Activated CD4-positive, alpha-beta T cell treated with anti-CD3 and anti-CD28 coated beads, Interleukin-2, amount 10 ng/mL, durations not matched to agents 24 days and 14 days (primary cell): ENCODE data around the gene RGPD4. TPM values are rescaled to one million over a fixed set of nuclear protein-coding genes. Genes with fewer than 3 reads are reported as not detected.
"Not testable (repeated sequence)": the region's sequence is repeated elsewhere in the genome, so short reads cannot be mapped to it uniquely, and the experiment has no call there.

Source experiments
- DNase-seq: peaks from one replicate; pipeline ENCODE4 v3.0.0; 2022
- H3K27ac Mint-ChIP-seq: one replicate; pipeline ENCODE4 v1.8.0; 2022; ENCODE audit warnings: mild to moderate bottlenecking, mixed read lengths
- H3K27me3 Mint-ChIP-seq: one replicate; pipeline ENCODE4 v1.8.0; 2022; ENCODE audit warnings: mixed read lengths
- H3K36me3 Mint-ChIP-seq: one replicate; pipeline ENCODE4 v1.8.0; 2022; ENCODE audit warnings: low read depth, mild to moderate bottlenecking, mixed read lengths
- H3K4me1 Mint-ChIP-seq: one replicate; pipeline ENCODE4 v1.8.0; 2021; ENCODE audit warnings: mixed read lengths
- H3K4me3 Mint-ChIP-seq: one replicate; pipeline ENCODE4 v1.8.0; 2022; ENCODE audit warnings: mild to moderate bottlenecking, moderate library complexity, mixed read lengths
- H3K9me3 Mint-ChIP-seq: one replicate; pipeline ENCODE4 v1.8.0; 2021; ENCODE audit warnings: mixed read lengths
- intact Hi-C: fragments of 100-400 bp; cut with micrococcal nuclease; formaldehyde crosslinking; loops from one replicate; pipeline ENCODE4 v1.15.1; 2023
- total RNA-seq: library from RNA; stranded (reverse); gene quantifications from 2 replicates; pipeline ENCODE4 v1.2.3, GENCODE V29; 2022

RGPD4 gene
- total RNA-seq, result not detected in 2 replicates

DNA sequence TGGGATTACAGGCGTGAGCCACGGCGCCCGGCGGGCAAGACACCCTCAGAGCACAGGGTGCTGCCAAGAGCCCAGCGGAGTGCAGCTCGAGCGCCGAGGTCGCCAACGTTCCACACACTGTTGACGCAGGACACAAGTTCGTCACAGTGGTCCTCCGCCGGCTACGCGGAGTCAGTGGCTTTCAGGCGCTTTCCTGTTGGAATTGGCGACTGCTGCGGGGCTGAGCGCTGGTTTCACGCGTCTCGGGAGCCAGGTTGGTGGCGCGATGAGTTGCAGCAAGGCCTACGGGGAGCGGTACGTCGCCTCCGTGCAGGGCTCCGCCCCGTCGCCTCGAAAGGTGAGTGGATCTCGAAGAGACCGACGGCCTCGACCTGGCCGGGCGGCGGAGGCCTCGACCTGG, at the start of gene RGPD4:
Gene RGPD4 (plus strand): TSS at position 144 of the 400 bp plus-strand sequence. CDS start 122 bp downstream, at position 266.
- intact Hi-C loops, H3K4me1 Mint-ChIP-seq, DNase-seq, H3K27me3 Mint-ChIP-seq, H3K4me3 Mint-ChIP-seq, H3K36me3 Mint-ChIP-seq, H3K27ac Mint-ChIP-seq, H3K9me3 Mint-ChIP-seq: not testable (repeated sequence)

DNA sequence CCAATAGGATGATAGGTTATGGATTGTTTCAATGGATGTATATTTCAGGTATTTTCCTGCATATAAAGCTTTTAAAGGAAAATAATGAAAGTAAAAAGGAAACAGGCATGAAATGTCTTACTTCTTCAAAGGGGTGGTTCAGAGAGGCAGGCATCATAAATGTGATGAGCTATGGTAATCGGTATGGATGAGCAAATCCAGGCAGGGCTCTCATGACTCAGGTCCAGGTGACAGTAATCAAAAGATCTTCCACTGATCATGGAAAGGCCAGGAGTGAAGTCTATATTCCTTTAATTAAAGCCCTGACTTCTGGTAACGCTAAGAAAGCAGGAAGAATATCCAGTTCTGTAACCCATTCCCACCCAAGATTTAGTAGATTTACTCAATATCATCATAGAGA, 48.7 kb upstream of the RGPD4 start:
- Mint-ChIP-seq H3K27ac (no peak overlapping the region), H3K4me1 (no peaks in the 10 kb centered on the region), H3K9me3 (no peaks in the 10 kb centered on the region), H3K36me3 (no peaks in the 10 kb centered on the region), H3K4me3 (no peak overlapping the region), H3K27me3 (no peaks in the 10 kb centered on the region)
- intact Hi-C loops, result no loop called here
- DNase-seq, result no peak

DNA sequence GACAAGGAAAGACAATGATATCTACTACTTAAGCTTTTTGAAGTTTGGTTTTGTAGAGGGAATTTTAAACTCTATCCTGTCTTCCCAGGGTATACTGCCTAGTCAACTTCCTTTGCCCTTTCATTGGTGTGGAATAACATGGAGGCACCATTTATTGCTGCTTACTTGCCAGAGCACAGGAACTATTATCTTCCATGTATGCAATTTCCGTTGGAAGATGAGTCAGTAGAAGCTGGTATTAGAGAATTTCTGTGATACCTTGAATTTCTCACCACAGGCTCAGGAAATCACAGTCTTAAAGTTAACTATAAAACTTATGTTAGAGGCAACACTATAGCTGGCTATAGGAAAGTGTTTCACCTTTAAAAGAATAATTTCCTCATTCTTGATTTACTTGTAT, 40.9 kb upstream of the RGPD4 start:
- DNase-seq, result no peak
- no peak overlapping the region for H3K27ac Mint-ChIP-seq
- intact Hi-C loops, result no loop called here
- H3K9me3 Mint-ChIP-seq, result no peaks in the 10 kb centered on the region
- H3K4me3 Mint-ChIP-seq, result no peak overlapping the region
- H3K36me3 Mint-ChIP-seq, result no peaks in the 10 kb centered on the region
- H3K4me1 Mint-ChIP-seq, result no peaks in the 10 kb centered on the region
- no peaks in the 10 kb centered on the region for H3K27me3 Mint-ChIP-seq

DNA sequence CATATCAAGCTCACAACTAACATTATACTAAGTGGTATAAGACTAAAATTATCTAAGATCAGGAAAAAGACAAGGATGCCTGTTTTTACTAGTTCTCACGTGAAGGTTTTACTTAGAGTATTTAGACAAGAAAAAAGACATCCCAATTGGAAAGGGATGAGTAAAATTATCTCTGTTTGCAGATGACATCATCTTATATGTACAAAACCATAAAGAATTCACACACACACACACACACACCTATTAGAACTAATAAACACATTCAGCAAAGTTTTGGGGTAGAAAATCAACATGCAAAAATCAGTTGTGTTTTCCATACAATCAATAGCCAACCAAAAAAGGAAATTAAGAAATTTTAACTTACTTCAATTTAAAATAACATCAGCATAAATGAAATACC, 35.9 kb upstream of the RGPD4 start:
- H3K27me3 Mint-ChIP-seq, result no peaks in the 10 kb centered on the region
- H3K27ac Mint-ChIP-seq, result no peak overlapping the region
- no peak for DNase-seq
- no peaks in the 10 kb centered on the region for H3K4me1 Mint-ChIP-seq
- intact Hi-C loops, result no loop called here
- H3K4me3 Mint-ChIP-seq, result no peak overlapping the region
- H3K9me3 Mint-ChIP-seq, result no peaks in the 10 kb centered on the region
- H3K36me3 Mint-ChIP-seq, result no peaks in the 10 kb centered on the region

DNA sequence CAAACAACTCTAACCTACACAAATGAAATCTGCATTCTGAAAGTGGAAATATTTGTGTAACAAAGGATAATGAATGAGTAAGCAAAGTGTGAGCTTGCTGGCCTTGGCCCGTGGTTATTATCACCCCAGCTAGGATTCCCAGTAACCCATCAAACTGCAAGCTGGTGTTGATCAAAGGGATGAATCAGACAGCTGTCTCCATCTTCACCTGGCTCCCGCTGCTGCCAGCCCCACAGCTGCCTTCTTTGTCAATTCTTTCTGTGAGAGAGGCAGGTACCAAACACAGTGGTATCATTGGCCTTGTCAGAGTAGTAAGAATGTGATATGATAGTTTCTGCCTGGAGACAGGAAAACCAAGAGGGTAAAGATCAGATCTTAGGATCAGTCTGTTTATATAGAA, 25.2 kb upstream of the RGPD4 start:
- H3K9me3 Mint-ChIP-seq, result no peaks in the 10 kb centered on the region
- no peak for DNase-seq
- intact Hi-C loops, result no loop called here
- no peaks in the 10 kb centered on the region for H3K36me3 Mint-ChIP-seq
- H3K27me3 Mint-ChIP-seq, result no peaks in the 10 kb centered on the region
- no peak overlapping the region for H3K27ac Mint-ChIP-seq
- H3K4me1 Mint-ChIP-seq, result no peaks in the 10 kb centered on the region
- no peak overlapping the region for H3K4me3 Mint-ChIP-seq

DNA sequence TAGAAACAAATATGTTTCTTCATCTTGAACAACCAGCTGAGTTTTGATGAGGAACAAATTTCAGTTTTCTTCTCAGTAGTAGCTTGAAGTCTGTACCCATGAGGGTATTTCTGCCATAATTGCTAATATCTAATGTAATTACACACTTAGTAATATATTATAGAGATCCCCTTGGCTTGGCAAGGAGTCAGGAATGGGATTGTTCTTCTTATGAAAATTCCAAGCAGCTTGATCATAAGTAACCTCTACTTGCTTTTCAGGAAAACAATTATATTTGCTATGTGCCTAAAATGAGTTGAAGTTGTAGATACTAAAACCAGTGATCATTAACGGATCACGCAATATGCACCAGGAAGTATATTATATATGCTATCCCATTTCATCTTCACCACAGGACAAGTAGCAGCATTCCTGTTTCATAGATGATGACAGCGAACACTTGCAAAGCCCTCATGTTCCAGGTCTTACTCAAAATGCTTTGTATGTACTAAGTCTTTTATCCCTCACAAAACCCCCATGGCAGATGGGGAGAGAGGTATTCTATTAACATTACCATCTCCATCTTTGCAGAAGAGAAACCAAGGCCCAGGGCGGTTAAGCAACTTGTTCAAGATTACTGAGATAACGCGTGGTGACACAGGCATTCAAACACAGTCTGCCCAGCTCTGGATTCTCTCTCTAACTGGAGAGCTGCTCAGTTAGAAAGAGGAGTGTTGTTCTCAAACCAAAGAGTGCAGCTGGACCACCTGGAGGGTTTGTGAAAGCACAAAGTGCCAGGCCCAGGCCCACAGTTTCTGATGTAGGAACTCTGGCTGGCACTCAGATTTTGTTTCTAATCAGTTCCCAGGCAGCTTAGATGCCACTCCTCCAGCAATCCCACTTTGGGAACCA, 21.8 kb upstream of the RGPD4 start:
- H3K36me3 Mint-ChIP-seq, result no peaks in the 10 kb centered on the region
- intact Hi-C loops, result no loop called here
- H3K27ac Mint-ChIP-seq, result no peak overlapping the region
- DNase-seq, result no peak
- no peaks in the 10 kb centered on the region for H3K9me3 Mint-ChIP-seq
- H3K27me3 Mint-ChIP-seq, result no peaks in the 10 kb centered on the region
- no peaks in the 10 kb centered on the region for H3K4me1 Mint-ChIP-seq
- H3K4me3 Mint-ChIP-seq, result no peak overlapping the region

DNA sequence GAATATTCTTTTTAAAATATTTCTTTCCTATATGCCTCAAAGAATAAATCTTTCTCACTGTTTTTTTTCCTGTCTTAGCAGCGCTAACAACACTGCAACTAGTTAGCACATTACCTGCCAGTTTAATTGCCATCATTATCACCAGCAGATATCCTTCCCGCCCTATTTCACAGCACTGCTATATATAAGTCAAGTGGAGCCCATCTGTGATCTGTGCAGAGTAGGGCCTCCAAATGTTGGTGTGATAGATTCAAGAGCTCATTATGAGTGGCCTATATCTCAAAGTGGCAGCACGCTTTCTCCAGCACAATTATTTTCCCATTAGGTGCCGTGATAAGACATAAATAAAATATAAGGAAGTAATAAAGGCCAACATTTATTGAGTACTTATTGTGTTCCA, 19.8 kb upstream of the RGPD4 start:
- no peak overlapping the region for H3K27ac Mint-ChIP-seq
- no peak for DNase-seq
- H3K27me3 Mint-ChIP-seq, result no peaks in the 10 kb centered on the region
- H3K4me3 Mint-ChIP-seq, result no peak overlapping the region
- no peaks in the 10 kb centered on the region for H3K4me1 Mint-ChIP-seq
- intact Hi-C loops, result no loop called here
- no peaks in the 10 kb centered on the region for H3K36me3 Mint-ChIP-seq
- no peaks in the 10 kb centered on the region for H3K9me3 Mint-ChIP-seq

DNA sequence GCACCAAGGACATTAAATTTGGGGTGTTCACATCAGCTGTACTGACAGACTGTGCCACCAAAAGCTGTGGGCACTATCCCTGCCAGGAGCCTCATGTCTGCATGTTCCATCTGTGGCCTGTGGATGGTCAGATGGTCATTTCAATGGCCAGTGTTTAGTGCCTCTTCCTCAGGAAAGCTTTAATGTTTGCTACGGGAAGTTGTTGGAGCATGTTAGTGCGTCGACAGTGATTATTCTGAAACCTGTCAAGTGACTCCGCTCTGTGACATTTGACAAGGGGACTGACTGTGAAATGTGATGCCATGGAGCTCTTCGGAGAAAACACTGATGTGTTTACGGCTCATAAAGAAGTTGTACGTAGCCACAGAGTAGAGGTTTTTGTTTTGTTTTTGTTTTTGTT, 18.7 kb upstream of the RGPD4 start:
- intact Hi-C loops, result no loop called here
- DNase-seq, result no peak
- Mint-ChIP-seq H3K9me3 (no peaks in the 10 kb centered on the region), H3K27me3 (no peaks in the 10 kb centered on the region), H3K27ac (no peak overlapping the region), H3K4me1 (no peaks in the 10 kb centered on the region), H3K4me3 (no peak overlapping the region), H3K36me3 (no peaks in the 10 kb centered on the region)

DNA sequence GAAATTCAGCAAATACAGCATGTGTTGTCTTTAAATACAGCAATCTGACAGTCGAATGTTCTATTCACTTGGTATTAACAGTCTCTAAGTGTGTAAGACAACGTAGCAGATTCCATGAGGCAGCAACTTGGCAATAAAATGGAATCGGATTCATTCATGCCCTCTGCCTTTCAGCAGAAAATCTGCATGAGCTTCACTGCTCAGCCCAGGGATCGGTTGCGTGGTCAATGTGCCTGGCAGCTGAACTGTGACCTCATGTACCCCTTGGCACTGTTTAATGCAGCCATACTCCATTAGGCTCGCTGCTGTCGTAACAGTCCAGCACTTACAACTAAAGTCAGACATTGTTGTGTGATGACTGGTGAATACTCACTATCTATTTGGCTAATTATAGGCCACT, 17.7 kb upstream of the RGPD4 start:
- Mint-ChIP-seq H3K27me3 (no peaks in the 10 kb centered on the region), H3K4me1 (no peaks in the 10 kb centered on the region), H3K36me3 (no peaks in the 10 kb centered on the region), H3K4me3 (no peak overlapping the region), H3K9me3 (no peaks in the 10 kb centered on the region), H3K27ac (no peak overlapping the region)
- no peak for DNase-seq
- intact Hi-C loops, result no loop called here

DNA sequence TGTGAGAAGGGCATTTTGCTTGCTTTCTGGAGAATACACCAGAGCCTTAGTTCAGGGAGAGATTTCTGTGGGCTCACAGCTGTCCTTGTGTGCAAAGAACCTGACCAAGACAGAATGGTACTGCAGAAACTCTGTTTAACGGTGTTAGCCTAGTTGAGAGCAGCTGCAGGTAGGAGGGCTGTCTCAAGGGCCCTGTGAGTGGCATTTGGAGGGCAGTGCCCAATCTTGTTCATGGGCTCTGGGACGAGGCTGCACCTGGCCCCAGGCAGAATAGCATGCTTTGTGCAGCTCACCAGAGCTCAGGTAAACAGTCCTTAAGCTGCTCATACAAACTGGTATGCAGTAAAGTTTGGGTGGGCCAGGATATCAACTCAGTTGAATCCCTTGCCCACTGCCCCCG, 16.9 kb upstream of the RGPD4 start:
- Mint-ChIP-seq H3K27ac (no peak overlapping the region), H3K4me1 (no peaks in the 10 kb centered on the region), H3K27me3 (no peaks in the 10 kb centered on the region), H3K9me3 (no peaks in the 10 kb centered on the region), H3K36me3 (no peaks in the 10 kb centered on the region), H3K4me3 (no peak overlapping the region)
- no peak for DNase-seq
- intact Hi-C loops, result no loop called here

DNA sequence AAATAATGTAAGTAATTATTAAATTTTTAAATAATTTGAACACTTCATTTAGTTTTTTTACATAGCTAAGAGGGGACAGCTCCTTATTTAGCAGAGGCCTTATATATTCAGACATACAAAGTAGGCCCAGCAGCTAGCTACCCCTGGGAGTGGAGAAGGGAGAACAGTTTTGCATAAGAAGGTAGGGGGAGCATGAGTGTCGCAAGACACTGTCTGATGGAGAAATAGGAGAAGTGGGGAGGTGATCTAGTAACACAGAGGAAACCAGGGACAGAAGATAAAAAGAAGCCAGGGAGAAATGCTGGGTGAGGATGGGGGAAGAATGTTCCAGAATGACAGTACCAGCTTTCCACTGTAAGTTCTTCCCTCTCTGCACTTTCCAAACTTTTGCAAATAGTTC, 16.0 kb upstream of the RGPD4 start:
- Mint-ChIP-seq H3K4me3 (no peak overlapping the region), H3K4me1 (no peaks in the 10 kb centered on the region)

DNA sequence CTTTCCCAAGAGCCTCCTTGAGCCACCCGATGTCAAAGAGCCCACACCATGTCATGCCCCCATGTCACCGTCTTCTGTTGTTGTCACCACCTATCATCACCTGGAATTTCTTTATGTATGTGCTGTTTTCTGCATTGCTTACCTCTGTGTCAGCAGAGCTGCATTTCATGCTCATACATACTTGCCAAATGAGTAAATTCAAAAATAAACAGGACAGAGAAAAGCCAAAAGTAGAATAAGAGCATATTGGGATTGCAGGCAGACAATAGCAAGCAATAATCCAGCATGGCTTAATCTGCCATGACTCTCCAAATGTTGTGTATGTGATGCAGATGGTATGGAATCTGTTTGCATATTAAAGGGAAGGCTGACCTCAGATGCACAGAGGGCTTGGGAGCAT, 15.3 kb upstream of the RGPD4 start:
- H3K4me3 Mint-ChIP-seq, result no peak overlapping the region
- intact Hi-C loops, result no loop called here
- H3K9me3 Mint-ChIP-seq, result no peaks in the 10 kb centered on the region
- no peaks in the 10 kb centered on the region for H3K36me3 Mint-ChIP-seq
- H3K27ac Mint-ChIP-seq, result no peak overlapping the region
- no peaks in the 10 kb centered on the region for H3K27me3 Mint-ChIP-seq
- H3K4me1 Mint-ChIP-seq, result no peaks in the 10 kb centered on the region
- DNase-seq, result no peak

More for the DNA sequence above, 16.0 kb upstream of the RGPD4 start:
- DNase-seq, result no peak
- Mint-ChIP-seq H3K27ac (no peak overlapping the region), H3K36me3 (no peaks in the 10 kb centered on the region), H3K27me3 (no peaks in the 10 kb centered on the region), H3K9me3 (no peaks in the 10 kb centered on the region)
- intact Hi-C loops, result no loop called here

DNA sequence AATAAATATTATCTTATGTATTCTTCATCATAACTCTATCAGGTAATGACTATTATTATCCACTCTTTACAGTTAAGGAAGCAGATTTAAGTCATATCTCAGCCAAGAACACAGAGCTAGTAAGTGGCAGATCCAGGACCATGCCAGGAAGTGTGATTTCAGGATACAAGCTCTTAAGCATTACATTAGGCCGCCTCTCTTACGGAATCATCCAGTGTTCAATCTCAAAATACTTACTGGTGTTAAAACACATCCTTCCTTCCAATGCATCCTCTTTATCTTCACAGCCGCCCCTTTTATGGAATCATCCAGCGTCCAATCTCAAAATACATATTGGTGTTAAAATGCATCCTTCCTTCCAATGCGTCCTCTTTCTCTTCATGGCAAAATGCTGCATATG, 14.7 kb upstream of the RGPD4 start:
- intact Hi-C loops, result no loop called here

DNA sequence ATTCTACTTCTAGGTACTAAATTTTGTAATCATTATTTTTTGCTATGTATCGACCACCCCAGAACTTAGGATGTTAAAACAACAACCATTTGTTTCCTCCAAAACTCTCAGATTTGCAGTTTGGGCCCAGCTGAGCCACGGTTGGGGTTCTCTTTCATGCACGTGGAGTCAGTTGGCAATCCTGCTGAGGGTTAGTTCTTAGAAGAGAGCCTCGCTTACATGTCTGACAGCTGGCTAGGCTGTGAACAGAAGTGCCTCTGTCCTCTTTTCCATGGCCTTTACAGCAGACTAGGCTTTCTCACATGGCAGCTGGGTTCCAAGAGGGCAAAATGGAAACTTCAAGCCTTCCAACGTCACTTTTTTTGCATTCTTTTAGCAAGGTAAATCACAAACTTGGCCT, 9.3 kb upstream of the RGPD4 start:
- DNase-seq, result no peak
- Mint-ChIP-seq H3K4me1 (no peaks in the 10 kb centered on the region), H3K36me3 (no peaks in the 10 kb centered on the region), H3K27me3 (no peaks in the 10 kb centered on the region), H3K4me3 (no peak overlapping the region), H3K27ac (no peak overlapping the region), H3K9me3 (no peaks in the 10 kb centered on the region)
- intact Hi-C loops, result no loop called here

More for the DNA sequence above, 14.7 kb upstream of the RGPD4 start:
- Mint-ChIP-seq H3K9me3 (no peaks in the 10 kb centered on the region), H3K4me3 (no peak overlapping the region), H3K27me3 (no peaks in the 10 kb centered on the region), H3K4me1 (no peaks in the 10 kb centered on the region), H3K36me3 (no peaks in the 10 kb centered on the region), H3K27ac (no peak overlapping the region)
- DNase-seq, result no peak

DNA sequence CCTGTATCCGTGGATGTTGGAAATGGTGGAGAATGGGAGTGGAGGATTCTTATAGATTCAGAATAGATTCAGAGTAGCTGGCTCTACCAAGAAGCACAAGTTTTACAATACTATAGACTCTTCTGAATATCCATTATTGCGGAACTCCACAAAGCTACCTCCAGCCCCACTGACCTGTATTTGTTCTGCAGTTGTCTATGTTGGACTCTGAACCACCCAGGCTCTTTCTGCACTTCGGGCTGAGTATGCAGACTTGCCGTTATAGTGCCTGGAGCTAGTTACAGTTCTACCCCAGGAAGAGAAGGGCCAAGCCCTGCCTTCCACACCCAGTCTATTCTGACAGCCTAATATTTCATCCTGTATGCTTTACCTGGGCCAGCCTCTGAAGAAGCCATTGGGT, 4.4 kb upstream of the RGPD4 start:
- H3K9me3 Mint-ChIP-seq, result no peaks in the 10 kb centered on the region
- no peak overlapping the region for H3K4me3 Mint-ChIP-seq
- no peaks in the 10 kb centered on the region for H3K36me3 Mint-ChIP-seq
- intact Hi-C loops, result no loop called here
- H3K27ac Mint-ChIP-seq, result no peak overlapping the region
- H3K4me1 Mint-ChIP-seq, result no peaks in the 10 kb centered on the region
- no peak for DNase-seq
- no peaks in the 10 kb centered on the region for H3K27me3 Mint-ChIP-seq
